Parathyroid adenoma (tissue), 2 donors: Measurements from ENCODE around the gene MTHFSD.

Experiments used
- H2AFZ ChIP-seq: fragments of 300-600 bp; sonication (generic); one replicate; pipeline ENCODE4 v1.7.0; 2017; ENCODE audit warnings: antibody characterized with exemption, mild to moderate bottlenecking
- H3K27ac ChIP-seq: fragments of 300-600 bp; sonication (generic); one replicate; pipeline ENCODE4 v1.7.0; 2017
- H3K27me3 ChIP-seq: fragments of 300-600 bp; sonication (generic); one replicate; pipeline ENCODE4 v1.7.0; 2017; ENCODE audit warnings: low read length; ENCODE audit not compliant: control insufficient read depth, insufficient read depth
- H3K36me3 ChIP-seq: fragments of 300-600 bp; sonication (generic); one replicate; pipeline ENCODE4 v1.7.0; 2017; ENCODE audit warnings: low read length; ENCODE audit not compliant: control insufficient read depth, insufficient read depth
- H3K4me1 ChIP-seq: fragments of 300-600 bp; sonication (generic); one replicate; pipeline ENCODE4 v1.7.0; 2017; ENCODE audit warnings: control low read depth
- H3K4me2 ChIP-seq: fragments of 300-600 bp; sonication (generic); one replicate; pipeline ENCODE4 v1.7.0; 2017; ENCODE audit warnings: low read length
- H3K4me3 ChIP-seq: fragments of 300-600 bp; sonication (generic); one replicate; pipeline ENCODE4 v1.7.0; 2017; ENCODE audit warnings: low read depth, low read length
- H3K79me2 ChIP-seq: fragments of 300-600 bp; sonication (generic); one replicate; pipeline ENCODE4 v1.7.0; 2017; ENCODE audit warnings: control low read depth
- H3K9ac ChIP-seq: fragments of 300-600 bp; sonication (generic); one replicate; pipeline ENCODE4 v1.7.0; 2017; ENCODE audit warnings: mild to moderate bottlenecking
- H3K9me3 ChIP-seq: fragments of 300-600 bp; sonication (generic); one replicate; pipeline ENCODE4 v1.7.0; 2017; ENCODE audit warnings: low read length; ENCODE audit not compliant: control insufficient read depth
- TF ChIP-seq, protein P1 (sequence below): fragments of 300-600 bp; sonication (generic); IDR thresholded peaks from one replicate; pipeline ENCODE4 v1.7.0; 2017; ENCODE audit warnings: antibody characterized with exemption, mild to moderate bottlenecking
- donor health status: primary hyperparathyroidism.

Gene MTHFSD

DNA sequence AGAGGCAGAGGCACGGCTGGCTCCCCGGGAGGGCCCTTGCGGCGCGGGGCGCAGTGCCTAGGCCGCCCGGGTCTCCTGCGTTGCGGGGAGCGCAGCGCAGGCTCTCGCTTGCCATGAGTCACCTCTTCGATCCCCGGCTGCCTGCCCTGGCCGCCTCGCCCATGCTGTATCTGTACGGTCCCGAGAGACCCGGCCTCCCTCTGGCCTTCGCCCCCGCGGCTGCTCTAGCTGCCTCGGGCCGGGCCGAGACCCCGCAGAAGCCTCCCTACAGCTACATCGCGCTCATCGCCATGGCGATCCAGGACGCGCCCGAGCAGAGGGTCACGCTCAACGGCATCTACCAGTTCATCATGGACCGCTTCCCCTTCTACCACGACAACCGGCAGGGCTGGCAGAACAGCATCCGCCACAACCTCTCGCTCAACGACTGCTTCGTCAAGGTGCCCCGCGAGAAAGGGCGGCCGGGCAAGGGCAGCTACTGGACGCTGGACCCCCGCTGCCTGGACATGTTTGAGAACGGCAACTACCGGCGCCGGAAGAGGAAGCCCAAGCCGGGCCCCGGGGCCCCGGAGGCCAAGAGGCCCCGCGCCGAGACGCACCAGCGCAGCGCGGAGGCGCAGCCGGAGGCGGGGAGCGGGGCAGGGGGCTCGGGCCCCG is 23.7 kb upstream of the MTHFSD start:
- Histone ChIP-seq H2AFZ (no peak overlapping the region), H3K9me3 (no peaks in the 10 kb centered on the region), H3K4me2 (no peak overlapping the region), H3K27me3 (peaks cover 5% of the 10 kb centered on the region), H3K79me2 (no peaks in the 10 kb centered on the region), H3K4me1 (no peaks in the 10 kb centered on the region), H3K27ac (no peak overlapping the region), H3K9ac (no peak overlapping the region), H3K4me3 (no peak overlapping the region), H3K36me3 (no peaks in the 10 kb centered on the region)
- TF ChIP-seq, protein P1, sequence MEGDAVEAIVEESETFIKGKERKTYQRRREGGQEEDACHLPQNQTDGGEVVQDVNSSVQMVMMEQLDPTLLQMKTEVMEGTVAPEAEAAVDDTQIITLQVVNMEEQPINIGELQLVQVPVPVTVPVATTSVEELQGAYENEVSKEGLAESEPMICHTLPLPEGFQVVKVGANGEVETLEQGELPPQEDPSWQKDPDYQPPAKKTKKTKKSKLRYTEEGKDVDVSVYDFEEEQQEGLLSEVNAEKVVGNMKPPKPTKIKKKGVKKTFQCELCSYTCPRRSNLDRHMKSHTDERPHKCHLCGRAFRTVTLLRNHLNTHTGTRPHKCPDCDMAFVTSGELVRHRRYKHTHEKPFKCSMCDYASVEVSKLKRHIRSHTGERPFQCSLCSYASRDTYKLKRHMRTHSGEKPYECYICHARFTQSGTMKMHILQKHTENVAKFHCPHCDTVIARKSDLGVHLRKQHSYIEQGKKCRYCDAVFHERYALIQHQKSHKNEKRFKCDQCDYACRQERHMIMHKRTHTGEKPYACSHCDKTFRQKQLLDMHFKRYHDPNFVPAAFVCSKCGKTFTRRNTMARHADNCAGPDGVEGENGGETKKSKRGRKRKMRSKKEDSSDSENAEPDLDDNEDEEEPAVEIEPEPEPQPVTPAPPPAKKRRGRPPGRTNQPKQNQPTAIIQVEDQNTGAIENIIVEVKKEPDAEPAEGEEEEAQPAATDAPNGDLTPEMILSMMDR = no peak

DNA sequence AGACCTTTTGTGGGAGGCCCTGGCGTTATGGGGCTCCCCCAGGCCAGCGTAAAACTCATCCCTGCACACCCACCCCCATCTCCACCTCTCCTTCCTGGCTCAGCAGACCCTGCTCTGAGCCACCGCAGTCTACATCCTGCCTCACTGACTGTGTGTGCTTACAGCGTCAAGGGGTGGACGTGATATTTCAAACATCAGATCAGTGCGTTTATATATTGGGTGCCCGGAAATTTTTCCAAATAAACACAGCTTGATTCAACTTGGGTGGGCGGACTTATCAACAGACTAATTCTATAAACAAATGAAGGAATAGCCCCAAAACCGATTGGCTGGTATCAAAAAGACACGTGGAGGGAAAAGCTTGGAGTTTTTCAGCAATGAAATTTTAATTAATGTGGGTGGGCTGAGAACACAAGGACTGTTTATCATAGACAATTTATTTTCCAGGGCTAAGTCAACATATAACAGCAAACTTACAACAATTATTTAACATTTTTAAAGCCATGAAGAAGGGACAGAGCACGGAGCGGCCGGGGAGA is 23.1 kb upstream of the MTHFSD start, which contains the start of gene FOXL1:
FOXL1 (plus strand) TSS at position 489 of the 539 bp plus-strand sequence. CDS start 175 bp downstream, outside the sequence.
- H3K27ac ChIP-seq = no peak within 1 kb of the TSS
- H3K36me3 ChIP-seq = no peaks in the 10 kb centered on the region
- H3K79me2 ChIP-seq = no peaks in the 10 kb centered on the region
- H3K27me3 ChIP-seq = peaks cover 5% of the 10 kb centered on the region
- H3K4me3 ChIP-seq = no peak within 1 kb of the TSS
- no peak within 1 kb of the TSS for H3K9ac ChIP-seq
- TF ChIP-seq, protein P1 = no peak
- no peak within 1 kb of the TSS for H3K4me2 ChIP-seq
- no peaks in the 10 kb centered on the region for H3K9me3 ChIP-seq
- H2AFZ ChIP-seq = no peak within 1 kb of the TSS
- H3K4me1 ChIP-seq = no peaks in the 10 kb centered on the region

DNA sequence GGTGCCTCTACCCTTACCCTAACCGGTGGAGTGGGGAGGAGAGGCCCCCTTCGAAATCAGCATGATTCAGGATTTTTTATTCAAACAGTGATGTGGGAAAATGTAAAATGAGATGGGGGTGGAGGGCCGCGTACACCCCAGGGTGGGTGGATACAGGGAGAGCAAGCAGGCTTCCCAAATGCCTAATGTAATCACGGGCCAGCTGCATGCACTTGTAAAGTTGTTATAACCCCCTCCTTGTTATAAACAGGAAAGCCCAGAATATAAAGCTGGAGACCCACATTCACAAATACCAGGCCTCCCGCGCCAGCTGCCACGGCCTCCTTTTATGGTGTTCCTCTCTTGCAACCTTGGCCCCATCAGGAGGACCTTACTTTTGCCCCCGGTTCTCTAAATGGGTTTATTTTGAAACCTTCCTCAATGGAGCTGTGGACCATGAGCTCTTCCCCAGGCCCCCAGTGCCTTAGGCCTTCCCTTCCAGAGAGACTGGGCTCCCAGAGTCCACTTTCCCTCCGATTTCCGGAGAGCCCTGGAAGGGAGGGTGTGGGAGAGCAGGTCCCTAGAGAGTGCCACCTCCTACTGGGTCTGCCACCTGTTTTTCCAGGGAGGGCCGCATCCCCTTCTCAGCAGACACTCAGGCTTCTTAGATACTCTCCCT is 22.4 kb upstream of the MTHFSD start:
- Histone ChIP-seq H3K36me3 (no peaks in the 10 kb centered on the region), H3K27ac (no peak overlapping the region), H3K9ac (no peak overlapping the region), H3K4me2 (no peak overlapping the region), H3K4me3 (no peak overlapping the region), H3K4me1 (no peaks in the 10 kb centered on the region), H3K9me3 (no peaks in the 10 kb centered on the region), H2AFZ (no peak overlapping the region), H3K79me2 (no peaks in the 10 kb centered on the region), H3K27me3 (peaks cover 5% of the 10 kb centered on the region)
- TF ChIP-seq, protein P1 = no peak

DNA sequence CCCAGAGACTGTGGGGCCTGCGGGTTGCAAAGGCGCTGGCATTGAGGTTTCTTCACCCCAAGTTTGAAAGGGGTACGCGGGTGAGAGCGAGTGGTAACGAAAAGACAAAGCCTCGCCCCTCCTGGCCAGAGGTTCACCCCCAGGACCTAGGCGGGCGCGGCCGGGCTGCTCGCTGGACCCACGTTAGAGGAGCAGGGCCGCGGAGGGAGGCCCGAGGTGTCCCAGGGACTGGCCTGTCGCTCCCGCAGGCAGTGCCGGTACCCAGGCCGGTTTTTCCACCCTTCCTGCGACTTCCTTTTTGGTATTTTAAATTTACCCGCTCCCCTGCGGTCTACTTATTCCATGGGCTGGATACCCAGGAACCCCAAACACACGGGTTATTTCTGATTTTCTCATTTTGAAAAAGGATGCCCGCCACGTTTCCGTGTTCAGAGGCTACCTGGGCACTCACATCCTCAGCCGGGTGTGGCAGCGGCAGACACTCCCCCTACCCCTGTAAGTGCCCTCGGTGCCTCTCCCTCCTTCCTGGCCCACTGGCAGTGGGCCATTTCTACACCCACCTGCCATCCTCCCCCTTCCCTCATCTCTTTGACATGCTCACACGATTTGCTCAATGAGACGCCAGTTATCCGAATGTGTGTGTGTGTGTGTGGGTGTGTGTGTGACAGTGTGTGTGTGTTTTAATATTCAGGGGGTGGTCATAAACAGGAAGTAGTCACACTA is 21.7 kb upstream of the MTHFSD start:
- TF ChIP-seq, protein P1 = no peak
- Histone ChIP-seq H3K79me2 (no peaks in the 10 kb centered on the region), H3K4me3 (no peak overlapping the region), H3K9ac (no peak overlapping the region), H2AFZ (no peak overlapping the region), H3K27ac (no peak overlapping the region), H3K36me3 (no peaks in the 10 kb centered on the region), H3K27me3 (peaks cover 9% of the 10 kb centered on the region), H3K9me3 (no peaks in the 10 kb centered on the region), H3K4me2 (no peak overlapping the region), H3K4me1 (no peaks in the 10 kb centered on the region)
